DOHH2 (cell line): ENCODE measurements around the gene GCSAM.
A peak's percentile ranks its signal among the peaks of the same experiment; 100 is the strongest.

Source experiments
- CTCF ChIP-seq: fragments of 200-600 bp; sonication (generic); IDR thresholded peaks from one replicate; pipeline ENCODE4 v1.5.1; 2014; ENCODE audit warnings: antibody characterized with exemption, mild to moderate bottlenecking, low read depth, low read length; ENCODE audit not compliant: poor library complexity, severe bottlenecking
- EZH2phosphoT487 ChIP-seq: fragments of 200-600 bp; sonication (generic); IDR thresholded peaks from 2 replicates; pipeline ENCODE4 v1.6.1; 2017; ENCODE audit warnings: borderline replicate concordance, mild to moderate bottlenecking, antibody characterized with exemption, low read length, moderate library complexity, mixed read lengths

DNA sequence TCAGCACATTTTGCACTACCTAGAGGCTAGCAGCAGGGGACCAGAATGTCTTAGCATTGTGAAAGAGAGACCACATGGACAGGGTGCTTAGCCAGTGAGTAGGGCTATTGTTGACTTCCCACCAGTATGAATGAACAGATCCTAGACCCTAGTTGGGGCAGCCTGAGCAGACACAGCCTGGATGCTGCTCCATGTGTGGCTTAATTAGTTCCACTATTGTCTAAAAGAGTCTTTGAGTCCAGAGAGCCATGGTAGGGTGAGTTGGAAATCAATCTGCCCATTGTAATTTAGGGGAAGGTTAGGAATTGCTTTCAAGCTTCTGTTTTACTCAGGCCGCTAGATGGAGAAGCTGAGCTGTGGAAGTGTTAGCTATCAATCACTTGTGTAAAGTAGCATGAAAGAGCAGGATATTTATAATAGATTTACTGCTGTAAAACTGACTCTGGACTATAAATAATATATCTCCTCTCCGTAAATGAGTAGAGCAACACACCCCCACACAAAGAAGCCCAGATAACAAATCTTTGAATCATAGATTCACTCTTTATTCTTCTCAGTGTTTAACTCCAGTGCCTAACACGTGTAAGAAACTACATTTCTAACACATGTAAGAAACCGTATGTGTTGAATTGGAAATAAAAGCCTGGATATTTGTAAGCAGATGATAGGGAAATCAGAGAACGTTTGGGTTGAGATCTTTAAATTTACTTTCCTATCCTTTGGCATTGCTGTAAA lies 4.1 kb upstream of the GCSAM start:
- TF ChIP-seq CTCF (peak; percentile 84), EZH2phosphoT487 (no peak)
